Adrenal gland (tissue), 5 donors: ENCODE data around the gene ZNF217.

Experiments
- CTCF ChIP-seq, 6 experiments: fragments of 450-650 bp in 4 of 6; fragments of 200-600 bp in 2 of 6; sonication (generic) in 1 of 6; IDR thresholded peaks; 1 replicate in 5 of 6; 2 replicates in 1 of 6; pipeline versions ENCODE4 v1.5.1 to v1.8.0; 2016 to 2021; ENCODE audit warnings: antibody characterized with exemption in 6 of 6, mild to moderate bottlenecking in 2 of 6, moderate library complexity in 1 of 6
- POLR2A ChIP-seq, 2 donors: fragments of 450-650 bp; IDR thresholded peaks; one replicate each; pipeline ENCODE4 v1.6.1; 2017; ENCODE audit warnings: antibody characterized with exemption in 2 of 2, mild to moderate bottlenecking in 2 of 2, moderate library complexity in 1 of 2
- donor health status: DM: no; HTN: no; CAD: no.

- TF ChIP-seq CTCF (IDR thresholded peaks at IDR 0.05) (no peak), POLR2A (IDR thresholded peaks at IDR 0.05) (no peak)
These were observed 41.6 kb upstream of the ZNF217 start for GRCh38 chr20:53635221-53635620.
